ENCODE results near the gene CHKA.

Gene CHKA

GRCh38 chr11:68121067-68121899 lies at the start of gene CHKA:
Gene CHKA, minus strand, starts transcription at chr11:68121388. Its CDS starts 211 bp downstream, at chr11:68121177.
- peak; percentile 88 for DNase-seq

GRCh38 chr11:68169442-68169841 lies 48.3 kb upstream of the CHKA start:
- no peak for DNase-seq

- no peak for DNase-seq
Measured at GRCh38 chr11:68168694-68169093, 47.5 kb upstream of the CHKA start.

- DNase-seq: no peak
Measured at GRCh38 chr11:68167474-68167873, 46.3 kb upstream of the CHKA start.

- no peak for DNase-seq
Measured at GRCh38 chr11:68166969-68167368, 45.8 kb upstream of the CHKA start.

GRCh38 chr11:68165601-68166000 lies 44.4 kb upstream of the CHKA start:
- no peak for DNase-seq

GRCh38 chr11:68164437-68164836 lies 43.2 kb upstream of the CHKA start:
- DNase-seq: no peak

GRCh38 chr11:68163691-68164090 lies 42.5 kb upstream of the CHKA start:
- no peak for DNase-seq

GRCh38 chr11:68160100-68160695 lies 39.0 kb upstream of the CHKA start:
- DNase-seq: no peak

- DNase-seq: no peak
Measured at GRCh38 chr11:68159665-68160064, 38.5 kb upstream of the CHKA start.

GRCh38 chr11:68159161-68159560 lies 38.0 kb upstream of the CHKA start:
- no peak for DNase-seq

GRCh38 chr11:68158580-68158979 lies 37.4 kb upstream of the CHKA start:
- DNase-seq: no peak

- DNase-seq: no peak
Measured at GRCh38 chr11:68153742-68154141, 32.6 kb upstream of the CHKA start.

- no peak for DNase-seq
Measured at GRCh38 chr11:68150037-68150436, 28.8 kb upstream of the CHKA start.

- no peak for DNase-seq
Measured at GRCh38 chr11:68149417-68149816, 28.2 kb upstream of the CHKA start.

GRCh38 chr11:68148879-68149278 lies 27.7 kb upstream of the CHKA start:
- no peak for DNase-seq

GRCh38 chr11:68148071-68148805 lies 27.1 kb upstream of the CHKA start:
- no peak for DNase-seq

- no peak for DNase-seq
Measured at GRCh38 chr11:68146704-68147474, 25.7 kb upstream of the CHKA start.

GRCh38 chr11:68146010-68146540 lies 24.9 kb upstream of the CHKA start:
- no peak for DNase-seq

GRCh38 chr11:68145120-68145866 lies 24.1 kb upstream of the CHKA start:
- DNase-seq: no peak

- no peak for DNase-seq
Measured at GRCh38 chr11:68143310-68143689, 22.1 kb upstream of the CHKA start.
